KMS-11 (cell line): ENCODE measurements around the gene RNF39.

Experiments
- H2AFZ ChIP-seq: fragments of 200-600 bp; sonication (generic); 2 replicates; pipeline ENCODE4 v1.6.1; 2016; ENCODE audit warnings: antibody characterized with exemption, mixed run types, low read depth
- H3K27ac ChIP-seq: fragments of 200-600 bp; sonication (generic); 2 replicates; pipeline ENCODE4 v1.6.1; 2016; ENCODE audit warnings: mild to moderate bottlenecking, mixed run types
- H3K27me3 ChIP-seq: fragments of 200-600 bp; sonication (generic); 2 replicates; pipeline ENCODE4 v1.6.1; 2017; ENCODE audit warnings: mild to moderate bottlenecking, low read depth, mixed run types, moderate library complexity; ENCODE audit not compliant: insufficient read depth
- H3K36me3 ChIP-seq: fragments of 200-600 bp; sonication (generic); 2 replicates; pipeline ENCODE4 v1.6.1; 2017; ENCODE audit warnings: mild to moderate bottlenecking, mixed run types; ENCODE audit not compliant: insufficient read depth
- H3K4me1 ChIP-seq: fragments of 200-600 bp; sonication (generic); 2 replicates; pipeline ENCODE4 v1.6.1; 2016; ENCODE audit warnings: mild to moderate bottlenecking, low read depth, mixed run types; ENCODE audit not compliant: poor library complexity, severe bottlenecking
- H3K4me2 ChIP-seq: fragments of 200-600 bp; sonication (generic); 2 replicates; pipeline ENCODE4 v1.7.0; 2016; ENCODE audit warnings: mild to moderate bottlenecking, mixed run types
- H3K4me3 ChIP-seq: fragments of 200-600 bp; sonication (generic); IDR thresholded peaks from 2 replicates; pipeline ENCODE4 v1.6.1; 2017; ENCODE audit warnings: low read depth, low read length, mixed read lengths; ENCODE audit not compliant: insufficient read depth
- H3K79me2 ChIP-seq: fragments of 200-600 bp; sonication (generic); 2 replicates; pipeline ENCODE4 v1.6.1; 2016; ENCODE audit warnings: low read depth, mixed run types; ENCODE audit not compliant: insufficient read depth
- H3K9ac ChIP-seq: fragments of 200-600 bp; sonication (generic); 2 replicates; pipeline ENCODE4 v1.6.1; 2016; ENCODE audit warnings: mild to moderate bottlenecking, mixed run types
- H4K20me1 ChIP-seq: fragments of 200-600 bp; sonication (generic); 2 replicates; pipeline ENCODE4 v1.6.1; 2016; ENCODE audit warnings: mild to moderate bottlenecking, mixed run types; ENCODE audit not compliant: insufficient read depth
- CTCF ChIP-seq: fragments of 200-600 bp; sonication (generic); conservative IDR thresholded peaks from 2 replicates; pipeline ENCODE4 v1.6.1; 2017; ENCODE audit warnings: low read depth, mild to moderate bottlenecking, antibody characterized with exemption, low read length, moderate library complexity, mixed read lengths

Gene RNF39

GRCh38 chr6:30091577-30092381, 16.2 kb upstream of the RNF39 start:
- no peak overlapping the region for H3K4me2 ChIP-seq
- no peaks in the 10 kb centered on the region for H3K36me3 ChIP-seq
- no peaks in the 10 kb centered on the region for H4K20me1 ChIP-seq
- H3K4me1 ChIP-seq = peaks cover 3% of the 10 kb centered on the region
- H3K4me3 ChIP-seq = no peak overlapping the region
- no peak for TF ChIP-seq CTCF
- no peaks in the 10 kb centered on the region for H3K27me3 ChIP-seq
- no peaks in the 10 kb centered on the region for H3K79me2 ChIP-seq
- no peak overlapping the region for H3K27ac ChIP-seq
- no peak overlapping the region for H3K9ac ChIP-seq
- no peak overlapping the region for H2AFZ ChIP-seq

DNA sequence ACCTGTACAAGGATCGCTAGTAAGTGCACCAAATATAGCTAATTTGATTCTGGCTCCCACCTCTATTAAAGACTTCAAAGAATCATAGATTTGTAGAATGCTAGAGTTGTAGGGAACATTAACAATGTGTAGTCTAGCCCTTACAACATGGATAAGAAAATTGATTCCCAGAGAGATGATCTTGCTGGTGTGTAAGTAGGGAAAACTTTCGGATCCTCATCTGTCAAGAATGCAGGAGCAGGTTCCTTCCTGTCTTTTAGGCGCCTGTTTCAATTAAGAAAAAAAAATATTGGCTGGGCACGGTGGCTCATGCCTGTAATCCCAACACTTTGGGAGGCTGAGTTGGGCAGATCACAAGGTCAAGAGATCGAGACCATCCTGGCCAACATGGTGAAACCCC, 12.3 kb upstream of the RNF39 start:
- no peak overlapping the region for H3K9ac ChIP-seq
- no peak overlapping the region for H3K4me3 ChIP-seq

DNA sequence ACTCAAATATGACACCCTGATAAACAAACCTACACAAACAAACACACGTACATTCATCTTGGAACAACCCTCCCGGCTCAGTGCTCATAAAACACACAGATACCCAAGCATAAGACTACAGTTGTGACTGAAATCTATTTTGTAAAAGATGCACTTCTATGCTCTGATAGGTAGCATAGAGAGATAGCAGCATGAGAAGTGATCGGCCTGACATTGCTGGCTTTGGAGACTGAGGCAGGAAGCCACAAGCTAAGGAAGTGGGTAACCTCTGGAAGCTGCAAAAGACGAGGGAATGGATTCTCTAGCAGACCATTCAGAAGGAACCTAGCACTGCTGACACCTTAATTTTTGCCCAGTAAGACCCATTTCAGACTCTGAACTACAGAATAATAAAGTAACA, 1.6 kb upstream of the RNF39 start:
- no peak overlapping the region for H3K4me3 ChIP-seq
- H3K36me3 ChIP-seq = no peaks in the 10 kb centered on the region
- no peak overlapping the region for H3K9ac ChIP-seq
- no peak overlapping the region for H2AFZ ChIP-seq
- no peak for TF ChIP-seq CTCF
- H3K27me3 ChIP-seq = no peaks in the 10 kb centered on the region; the same call in 1 of the 2 replicates
- no peak overlapping the region for H3K27ac ChIP-seq
- H3K4me2 ChIP-seq = no peak overlapping the region
- H3K4me1 ChIP-seq = no peaks in the 10 kb centered on the region
- no peaks in the 10 kb centered on the region for H3K79me2 ChIP-seq
- H4K20me1 ChIP-seq = no peaks in the 10 kb centered on the region

More for the DNA sequence above, 12.3 kb upstream of the RNF39 start:
- no peaks in the 10 kb centered on the region for H3K79me2 ChIP-seq
- H3K36me3 ChIP-seq = no peaks in the 10 kb centered on the region
- H3K27me3 ChIP-seq = no peaks in the 10 kb centered on the region
- H4K20me1 ChIP-seq = no peaks in the 10 kb centered on the region
- H3K4me2 ChIP-seq = no peak overlapping the region
- no peak overlapping the region for H2AFZ ChIP-seq
- H3K4me1 ChIP-seq = peaks cover 10% of the 10 kb centered on the region
- no peak overlapping the region for H3K27ac ChIP-seq
- TF ChIP-seq CTCF = no peak

DNA sequence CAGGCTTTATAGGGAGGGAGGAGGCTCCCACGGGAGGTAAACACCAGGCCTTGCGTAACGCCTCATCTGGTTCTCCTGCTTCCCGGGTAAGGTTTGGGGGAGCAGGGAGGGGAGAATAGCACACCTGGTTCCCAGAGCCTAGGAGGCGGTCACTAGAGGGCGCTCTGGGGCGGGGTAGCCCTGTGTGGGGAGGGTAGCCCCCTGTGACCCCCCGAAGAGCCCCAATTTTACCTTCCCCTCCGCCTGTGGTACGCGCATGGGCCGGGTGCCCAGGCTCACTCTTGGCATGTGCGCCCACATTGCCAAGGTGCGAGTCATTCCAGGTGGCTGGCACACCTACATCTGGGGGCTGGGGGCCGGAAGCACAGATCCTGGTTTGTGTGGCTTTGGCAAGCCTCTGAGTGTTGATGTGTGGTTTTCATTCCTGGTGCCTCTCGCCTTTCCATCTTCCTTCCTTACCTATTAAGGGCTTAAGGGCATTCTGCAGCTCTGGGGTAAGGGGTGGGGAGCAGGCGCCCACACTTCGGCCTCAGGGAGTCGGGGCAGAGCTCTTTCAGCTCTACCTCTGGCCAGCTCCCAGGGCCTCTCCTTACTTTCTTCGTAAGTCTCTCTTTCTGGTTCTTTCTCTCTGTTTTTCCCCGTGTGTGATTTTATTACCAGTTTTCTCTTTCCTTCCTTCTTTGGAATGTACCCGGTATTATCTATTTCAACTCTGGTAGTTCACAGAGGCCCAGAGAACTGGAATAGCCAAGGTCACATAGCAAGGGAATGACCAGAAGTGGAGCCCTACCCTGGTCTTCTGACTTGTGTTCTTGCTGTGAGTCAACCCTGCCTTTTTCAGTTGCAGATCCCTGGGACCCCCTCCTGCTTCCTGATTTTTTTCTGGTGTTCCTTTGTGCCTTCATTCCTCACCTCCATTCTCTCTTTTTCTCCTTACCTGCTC, 492 bp upstream of the RNF39 start:
- Histone ChIP-seq H3K27ac (no peak overlapping the region), H3K9ac (no peak overlapping the region), H3K36me3 (no peaks in the 10 kb centered on the region), H3K4me3 (no peak overlapping the region), H3K4me1 (no peaks in the 10 kb centered on the region), H4K20me1 (no peaks in the 10 kb centered on the region), H3K4me2 (no peak overlapping the region), H3K27me3 (no peaks in the 10 kb centered on the region; the same call in 1 of the 2 replicates), H2AFZ (no peak overlapping the region), H3K79me2 (no peaks in the 10 kb centered on the region)
- TF ChIP-seq CTCF = peak; percentile 48; the same call in 1 of the 2 replicates
